Chondrocyte (in vitro differentiated cells): ENCODE data around the gene TRAF1. TPM values are rescaled to one million over a fixed set of nuclear protein-coding genes. Genes with fewer than 3 reads are reported as not detected.

Experiments
- DNase-seq: peaks from one replicate; pipeline ENCODE4 v3.0.0; 2021; ENCODE audit warnings: mixed read lengths, low spot score
- H3K27ac Mint-ChIP-seq: one replicate; pipeline ENCODE4 v1.8.0; 2021; ENCODE audit warnings: mild to moderate bottlenecking, moderate library complexity, mixed read lengths; ENCODE audit not compliant: unreplicated experiment
- H3K27me3 Mint-ChIP-seq: 2 replicates; pipeline ENCODE4 v1.8.0; 2021; ENCODE audit warnings: low read depth, mixed read lengths
- H3K36me3 Mint-ChIP-seq: 2 replicates; pipeline ENCODE4 v1.8.0; 2021; ENCODE audit warnings: low read depth, mixed read lengths
- H3K4me1 Mint-ChIP-seq: 2 replicates; pipeline ENCODE4 v1.8.0; 2021; ENCODE audit warnings: low read depth, mild to moderate bottlenecking, mixed read lengths
- H3K4me3 Mint-ChIP-seq: one replicate; pipeline ENCODE4 v1.8.0; 2021; ENCODE audit warnings: mild to moderate bottlenecking, moderate library complexity, mixed read lengths; ENCODE audit not compliant: unreplicated experiment
- H3K9me3 Mint-ChIP-seq: 2 replicates; pipeline ENCODE4 v1.8.0; 2021; ENCODE audit warnings: low read depth, mixed read lengths
- total RNA-seq: library from RNA; stranded (reverse); gene quantifications from 3 replicates; pipeline ENCODE4 v1.2.1, GENCODE V29; 2021
- TF ChIP-seq, protein P1 (sequence below): fragments of 200-600 bp; sonication (generic); IDR thresholded peaks from 2 replicates; pipeline ENCODE4 v1.5.0; 2021; ENCODE audit warnings: antibody characterized with exemption, mild to moderate bottlenecking, moderate library complexity

TRAF1 gene
- total RNA-seq, 1 donor from 2014 or later, result 10.8 TPM

- no peak overlapping the region for H3K4me3 Mint-ChIP-seq
- DNase-seq, result no peak
- no peaks in the 10 kb centered on the region for H3K27me3 Mint-ChIP-seq
- peak overlapping the region; percentile 9 for H3K27ac Mint-ChIP-seq
- H3K36me3 Mint-ChIP-seq, result no peaks in the 10 kb centered on the region
- peaks cover 46% of the 10 kb centered on the region for H3K4me1 Mint-ChIP-seq
- TF ChIP-seq, protein P1, sequence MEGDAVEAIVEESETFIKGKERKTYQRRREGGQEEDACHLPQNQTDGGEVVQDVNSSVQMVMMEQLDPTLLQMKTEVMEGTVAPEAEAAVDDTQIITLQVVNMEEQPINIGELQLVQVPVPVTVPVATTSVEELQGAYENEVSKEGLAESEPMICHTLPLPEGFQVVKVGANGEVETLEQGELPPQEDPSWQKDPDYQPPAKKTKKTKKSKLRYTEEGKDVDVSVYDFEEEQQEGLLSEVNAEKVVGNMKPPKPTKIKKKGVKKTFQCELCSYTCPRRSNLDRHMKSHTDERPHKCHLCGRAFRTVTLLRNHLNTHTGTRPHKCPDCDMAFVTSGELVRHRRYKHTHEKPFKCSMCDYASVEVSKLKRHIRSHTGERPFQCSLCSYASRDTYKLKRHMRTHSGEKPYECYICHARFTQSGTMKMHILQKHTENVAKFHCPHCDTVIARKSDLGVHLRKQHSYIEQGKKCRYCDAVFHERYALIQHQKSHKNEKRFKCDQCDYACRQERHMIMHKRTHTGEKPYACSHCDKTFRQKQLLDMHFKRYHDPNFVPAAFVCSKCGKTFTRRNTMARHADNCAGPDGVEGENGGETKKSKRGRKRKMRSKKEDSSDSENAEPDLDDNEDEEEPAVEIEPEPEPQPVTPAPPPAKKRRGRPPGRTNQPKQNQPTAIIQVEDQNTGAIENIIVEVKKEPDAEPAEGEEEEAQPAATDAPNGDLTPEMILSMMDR, result no peak
- H3K9me3 Mint-ChIP-seq, result no peaks in the 10 kb centered on the region
These were observed 32.8 kb downstream of the TRAF1 start for GRCh38 chr9:120893611-120894307.

GRCh38 chr9:120892748-120893610 lies 33.6 kb downstream of the TRAF1 start:
- H3K4me1 Mint-ChIP-seq, result peaks cover 39% of the 10 kb centered on the region
- H3K4me3 Mint-ChIP-seq, result no peak overlapping the region
- no peak for DNase-seq
- no peaks in the 10 kb centered on the region for H3K27me3 Mint-ChIP-seq
- no peaks in the 10 kb centered on the region for H3K36me3 Mint-ChIP-seq
- H3K27ac Mint-ChIP-seq, result peak overlapping the region; percentile 59
- no peaks in the 10 kb centered on the region for H3K9me3 Mint-ChIP-seq
- TF ChIP-seq, protein P1, result no peak

GRCh38 chr9:120891884-120892747 lies 34.5 kb downstream of the TRAF1 start:
- Mint-ChIP-seq H3K27me3 (no peaks in the 10 kb centered on the region), H3K4me1 (peaks cover 32% of the 10 kb centered on the region), H3K4me3 (no peak overlapping the region), H3K27ac (peak overlapping the region; percentile 59), H3K36me3 (no peaks in the 10 kb centered on the region), H3K9me3 (no peaks in the 10 kb centered on the region)
- TF ChIP-seq, protein P1, result no peak
- no peak for DNase-seq

DNA sequence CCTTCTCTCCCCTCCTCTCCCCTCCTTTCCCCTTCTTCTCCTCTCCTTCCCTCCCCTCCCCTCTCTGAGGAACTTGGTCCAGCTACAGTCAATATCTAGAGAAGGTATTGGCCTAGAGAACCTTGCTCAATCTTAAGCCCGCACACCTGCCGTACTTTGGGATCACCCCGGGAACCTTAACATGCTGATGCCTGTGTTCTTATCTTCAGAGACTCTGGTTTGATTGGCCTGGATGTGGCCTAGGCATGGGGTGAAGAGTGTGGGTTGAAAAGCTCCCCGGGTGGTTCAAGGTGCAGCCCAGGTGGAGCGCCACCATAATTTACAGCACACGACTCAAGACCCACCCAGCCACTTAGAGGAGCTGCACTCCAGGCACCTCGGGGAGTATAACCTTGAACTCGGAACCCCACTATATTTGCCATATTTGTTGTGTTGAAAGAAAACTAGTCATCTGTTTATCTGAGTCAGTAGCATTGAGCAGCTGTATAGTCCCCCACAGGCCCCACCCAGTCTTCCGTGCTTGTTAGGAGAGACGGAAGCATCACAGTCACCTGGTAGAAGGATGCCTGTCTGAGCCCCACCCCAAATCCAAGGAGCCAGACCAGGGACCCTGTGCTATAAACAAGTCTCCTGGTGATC lies 35.2 kb downstream of the TRAF1 start:
- no peaks in the 10 kb centered on the region for H3K36me3 Mint-ChIP-seq
- no peak overlapping the region for H3K4me3 Mint-ChIP-seq
- no peak for DNase-seq
- no peaks in the 10 kb centered on the region for H3K27me3 Mint-ChIP-seq
- H3K9me3 Mint-ChIP-seq, result no peaks in the 10 kb centered on the region
- peaks cover 34% of the 10 kb centered on the region for H3K4me1 Mint-ChIP-seq
- TF ChIP-seq, protein P1, result no peak
- H3K27ac Mint-ChIP-seq, result no peak overlapping the region
